ENCODE results near the gene AJM1. TPM values are rescaled to one million over a fixed set of nuclear protein-coding genes. Genes with fewer than 3 reads are reported as not detected.

Gene AJM1
- total RNA-seq, 2 experiments from 2014 or later: 4.3 to 4.8 TPM

- Mint-ChIP-seq H3K27ac (peak overlapping the region; percentile 24), H3K36me3 (ENCODE audit: low read depth) (peaks cover 19% of the 10 kb centered on the region), H3K27me3 (no peaks in the 10 kb centered on the region), H3K4me1 (peaks cover 38% of the 10 kb centered on the region), H3K4me3 (peak overlapping the region; percentile 73), H3K9me3 (ENCODE audit: low read depth) (no peaks in the 10 kb centered on the region)
- POLR2A ChIA-PET: no interaction called here
- DNase-seq (no peak), ATAC-seq (no peak)
- intact Hi-C loops (cut with DNase I, micrococcal nuclease): loop anchor here in 1 of 2 experiments (10.0 kb wide), 1 partner anchor 694 kb away; the partner anchor contains the start of gene TMEM250
- CTCF ChIA-PET: interaction anchor here (0.8 to 4.8 kb wide), 4 partner anchors 34 to 349 kb away, joined by 4 to 21 read pairs (median 4); partner anchors contain the start of gene AJM1
Observed at GRCh38 chr9:136808806-136809158, 33.5 kb upstream of the AJM1 start.

DNA sequence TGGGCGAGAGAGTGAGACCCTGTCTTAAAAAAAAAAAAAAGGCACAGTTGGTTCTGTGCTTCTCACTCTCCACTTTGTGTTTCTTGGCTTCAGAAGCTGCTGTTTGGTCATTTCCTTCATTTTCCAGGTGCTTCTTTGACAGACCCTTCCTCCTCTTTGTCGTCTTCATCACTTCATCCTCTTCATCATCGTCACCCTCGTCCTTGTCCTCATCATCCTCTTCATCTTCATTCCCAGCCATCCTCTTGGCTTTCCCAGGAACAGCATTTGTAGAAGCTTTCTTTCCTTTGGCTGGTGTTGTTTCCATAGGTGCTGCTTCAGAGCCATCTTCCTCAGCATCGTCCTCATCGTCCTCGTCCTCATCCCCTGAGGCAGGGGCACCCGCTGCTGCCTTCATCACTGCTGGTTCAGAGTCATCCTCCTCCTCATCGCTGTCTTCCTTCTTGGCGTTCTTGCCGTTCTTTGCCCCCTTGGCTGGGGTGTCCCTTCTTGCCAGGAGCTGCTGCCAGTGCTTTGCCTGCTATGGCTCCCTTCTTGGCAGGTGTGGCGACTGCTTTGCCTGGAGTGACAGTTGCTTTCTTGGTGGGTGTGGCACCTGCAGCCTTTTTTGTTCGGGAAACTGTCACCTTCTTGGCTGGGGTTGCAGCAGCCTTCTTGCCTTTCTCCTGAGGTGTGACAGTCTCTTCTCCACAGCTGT, 27.4 kb upstream of the AJM1 start:
- ATAC-seq: no peak
- POLR2A ChIA-PET: no interaction called here
- H3K4me3 Mint-ChIP-seq: no peak overlapping the region

GRCh38 chr9:136815422-136815782, 26.9 kb upstream of the AJM1 start:
- ATAC-seq (no peak), DNase-seq (no peak)
- intact Hi-C loops (cut with DNase I, micrococcal nuclease): no loop called here
- CTCF ChIA-PET: interaction anchor here (0.6 to 3.1 kb wide), 5 partner anchors 23 to 251 kb away, joined by 3 to 15 read pairs (median 3); partner anchors contain the start of gene AJM1
- Mint-ChIP-seq H3K4me1 (peaks cover 17% of the 10 kb centered on the region), H3K27ac (no peak overlapping the region), H3K9me3 (ENCODE audit: low read depth) (no peaks in the 10 kb centered on the region), H3K36me3 (ENCODE audit: low read depth) (peaks cover 34% of the 10 kb centered on the region), H3K27me3 (no peaks in the 10 kb centered on the region), H3K4me3 (no peak overlapping the region)
- POLR2A ChIA-PET: interaction anchor here (0.6 kb wide), 1 partner anchor 437 kb away, joined by 4 read pairs; no protein-coding TSS in a partner anchor

More for the DNA sequence above, 27.4 kb upstream of the AJM1 start:
- no peaks in the 10 kb centered on the region for H3K9me3 Mint-ChIP-seq (ENCODE audit: low read depth)
- peaks cover 19% of the 10 kb centered on the region for H3K4me1 Mint-ChIP-seq
- no peaks in the 10 kb centered on the region for H3K27me3 Mint-ChIP-seq
- no peak overlapping the region for H3K27ac Mint-ChIP-seq
- CTCF ChIA-PET: interaction anchor here (0.6 to 3.1 kb wide), 4 partner anchors 27 to 251 kb away, joined by 3 to 15 read pairs (median 3); partner anchors contain the start of gene AJM1
- peaks cover 37% of the 10 kb centered on the region for H3K36me3 Mint-ChIP-seq (ENCODE audit: low read depth)
- intact Hi-C loops (cut with DNase I, micrococcal nuclease): no loop called here
- no peak for DNase-seq

GRCh38 chr9:136820971-136821825, 21.1 kb upstream of the AJM1 start:
- H3K36me3 Mint-ChIP-seq (ENCODE audit: low read depth): peaks cover 24% of the 10 kb centered on the region
- no peaks in the 10 kb centered on the region for H3K9me3 Mint-ChIP-seq (ENCODE audit: low read depth)
- ATAC-seq (peak; percentile 44), DNase-seq (no peak)
- POLR2A ChIA-PET: no interaction called here
- H3K27ac Mint-ChIP-seq: no peak overlapping the region
- H3K4me3 Mint-ChIP-seq: no peak overlapping the region
- peaks cover 12% of the 10 kb centered on the region for H3K4me1 Mint-ChIP-seq
- CTCF ChIA-PET: interaction anchor here (0.6 kb wide), 1 partner anchor 153 kb away, joined by 4 read pairs; no protein-coding TSS in a partner anchor
- intact Hi-C loops (cut with DNase I, micrococcal nuclease): no loop called here
- H3K27me3 Mint-ChIP-seq: no peaks in the 10 kb centered on the region

DNA sequence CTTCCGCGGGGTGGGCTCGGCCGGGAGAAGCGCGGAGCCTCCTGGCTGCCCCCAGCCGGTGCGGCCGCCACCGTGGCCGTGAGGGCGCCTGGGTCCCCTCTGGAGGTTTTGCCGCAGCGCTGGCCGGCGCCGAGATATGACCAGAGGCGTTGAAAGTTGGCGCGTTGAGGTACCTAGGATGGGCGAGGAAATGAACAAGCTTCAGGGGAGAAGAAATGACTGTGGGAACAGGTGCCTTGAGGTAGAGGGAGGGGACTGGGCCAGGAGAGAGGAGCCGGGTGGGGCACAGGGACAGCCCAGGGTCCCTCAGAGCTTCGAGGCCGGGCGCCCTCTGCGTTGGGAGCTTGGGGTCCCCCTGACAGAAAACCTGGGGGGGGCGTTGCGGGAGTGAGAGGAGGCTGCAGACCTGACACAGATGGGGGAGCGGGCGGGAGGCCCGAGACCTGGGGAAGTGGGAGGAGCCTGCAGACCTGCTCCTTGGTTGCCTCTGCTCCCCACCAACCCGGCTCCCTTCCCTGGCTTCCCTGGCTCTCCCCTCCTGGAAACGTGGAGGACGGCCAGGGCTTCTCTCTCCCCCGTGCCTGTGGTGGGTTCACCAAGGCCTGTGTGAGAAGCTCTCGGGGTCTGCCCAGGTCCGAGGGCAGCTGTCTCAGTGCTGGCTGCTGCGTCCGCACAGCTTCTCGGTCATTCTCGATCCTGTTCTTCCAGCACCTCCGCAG, 20.3 kb upstream of the AJM1 start:
- peaks cover 11% of the 10 kb centered on the region for H3K4me1 Mint-ChIP-seq
- POLR2A ChIA-PET: interaction anchor here (0.6 kb wide), 1 partner anchor 63 kb away, joined by 4 read pairs; no protein-coding TSS in a partner anchor

DNA sequence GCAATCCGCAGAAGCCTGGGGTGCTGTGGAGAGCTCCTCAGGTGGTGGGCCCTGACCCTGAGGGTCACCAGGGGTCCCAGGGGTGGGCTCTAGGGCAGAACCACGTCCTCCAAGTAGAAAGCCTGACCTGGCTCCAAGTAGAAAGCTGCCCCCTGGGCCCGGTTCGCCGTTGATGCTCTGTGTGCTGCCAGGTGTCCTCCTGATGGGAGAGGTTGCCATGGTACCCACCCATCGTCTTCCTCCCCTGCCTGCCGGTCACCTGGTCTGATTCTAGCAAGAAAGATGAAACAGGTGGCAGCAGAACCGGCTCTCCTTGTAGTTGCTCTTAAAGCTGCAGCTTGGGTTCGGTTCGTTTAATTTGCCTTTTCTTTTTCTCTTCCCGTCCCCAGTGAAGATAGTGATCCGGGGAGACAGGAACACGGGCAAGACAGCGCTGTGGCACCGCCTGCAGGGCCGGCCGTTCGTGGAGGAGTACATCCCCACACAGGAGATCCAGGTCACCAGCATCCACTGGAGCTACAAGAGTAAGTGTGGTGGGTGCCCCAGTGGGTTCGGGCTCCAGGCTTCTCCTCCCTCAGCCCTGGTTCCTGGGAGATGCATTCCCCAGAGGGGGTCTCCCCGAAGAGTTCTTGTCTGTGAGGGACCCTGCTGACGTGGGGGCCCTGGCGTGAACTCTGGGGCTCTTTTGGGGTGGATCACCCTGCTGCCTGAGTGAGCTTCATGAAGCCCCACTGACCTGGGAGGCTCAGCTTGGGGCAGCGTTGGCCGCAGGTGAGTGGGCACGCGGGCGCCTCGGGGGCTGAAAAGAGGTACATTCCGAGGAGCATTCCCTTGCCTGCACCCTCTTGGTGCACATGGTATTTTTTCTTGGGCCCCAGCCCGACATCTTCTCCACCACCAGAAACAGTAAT, 18.9 kb upstream of the AJM1 start:
- POLR2A ChIA-PET: no interaction called here
- H3K4me3 Mint-ChIP-seq: no peak overlapping the region
- ATAC-seq (no peak), DNase-seq (no peak)
- no peaks in the 10 kb centered on the region for H3K9me3 Mint-ChIP-seq (ENCODE audit: low read depth)
- H3K4me1 Mint-ChIP-seq: peaks cover 10% of the 10 kb centered on the region
- no peaks in the 10 kb centered on the region for H3K27me3 Mint-ChIP-seq
- no peak overlapping the region for H3K27ac Mint-ChIP-seq
- CTCF ChIA-PET: interaction anchor here (0.6 to 0.8 kb wide), 4 partner anchors 18 to 418 kb away, joined by 3 read pairs; partner anchors contain the start of gene TUBB4B
- intact Hi-C loops (cut with DNase I, micrococcal nuclease): no loop called here
- peaks cover 12% of the 10 kb centered on the region for H3K36me3 Mint-ChIP-seq (ENCODE audit: low read depth)

More for the DNA sequence above, 20.3 kb upstream of the AJM1 start:
- peaks cover 18% of the 10 kb centered on the region for H3K36me3 Mint-ChIP-seq (ENCODE audit: low read depth)
- DNase-seq (no peak), ATAC-seq (no peak)
- H3K9me3 Mint-ChIP-seq (ENCODE audit: low read depth): no peaks in the 10 kb centered on the region
- CTCF ChIA-PET: interaction anchor here (0.6 to 0.7 kb wide), 2 partner anchors 11 to 152 kb away, joined by 3 to 4 read pairs; no protein-coding TSS in a partner anchor
- no peak overlapping the region for H3K4me3 Mint-ChIP-seq
- no peak overlapping the region for H3K27ac Mint-ChIP-seq
- intact Hi-C loops (cut with DNase I, micrococcal nuclease): no loop called here
- no peaks in the 10 kb centered on the region for H3K27me3 Mint-ChIP-seq

DNA sequence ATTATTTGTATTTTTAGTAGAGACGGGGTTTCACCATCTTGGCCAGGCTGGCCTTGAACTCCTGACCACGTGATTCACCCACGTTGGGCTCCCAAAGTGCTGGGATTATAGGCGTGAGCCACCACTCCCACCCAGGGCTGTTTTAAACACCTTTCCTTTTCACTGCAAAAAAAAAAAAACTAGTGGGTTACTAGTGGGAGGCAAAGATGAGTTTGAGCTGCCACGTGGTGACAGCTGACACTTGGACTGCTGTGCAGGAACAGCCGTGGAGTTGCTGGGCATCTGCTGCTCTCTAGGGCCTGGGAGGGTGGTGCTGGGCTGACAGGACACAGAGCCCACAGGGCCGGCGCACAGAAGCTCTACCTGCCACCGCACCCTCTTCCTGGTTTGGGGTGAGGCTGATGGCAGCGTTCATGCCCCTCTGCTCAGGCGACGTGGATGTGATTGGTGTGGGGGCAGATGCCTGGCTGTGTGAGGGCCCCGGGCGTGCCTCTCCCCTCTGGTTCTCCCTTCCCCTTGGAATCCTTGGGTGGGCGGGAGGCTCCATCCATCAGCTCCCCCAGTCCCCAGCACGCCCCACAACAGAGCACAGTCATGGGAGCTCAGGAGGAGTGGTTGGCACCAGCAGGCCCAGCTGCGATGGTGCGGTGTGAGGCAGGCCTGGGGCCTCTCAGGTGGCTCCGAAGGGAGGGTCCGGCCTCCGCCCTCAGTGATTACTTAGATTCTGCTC, 17.6 kb upstream of the AJM1 start:
- POLR2A ChIA-PET: no interaction called here
- Mint-ChIP-seq H3K9me3 (ENCODE audit: low read depth) (no peaks in the 10 kb centered on the region), H3K4me1 (peaks cover 10% of the 10 kb centered on the region), H3K27me3 (no peaks in the 10 kb centered on the region), H3K27ac (no peak overlapping the region), H3K4me3 (no peak overlapping the region), H3K36me3 (ENCODE audit: low read depth) (peaks cover 12% of the 10 kb centered on the region)
- intact Hi-C loops (cut with DNase I, micrococcal nuclease): no loop called here
- no peak for ATAC-seq
- DNase-seq: no peak
- CTCF ChIA-PET: interaction anchor here (0.7 to 1.2 kb wide), 3 partner anchors 17 to 204 kb away, joined by 3 to 4 read pairs (median 3); partner anchors contain the start of genes ABCA2 and AJM1

DNA sequence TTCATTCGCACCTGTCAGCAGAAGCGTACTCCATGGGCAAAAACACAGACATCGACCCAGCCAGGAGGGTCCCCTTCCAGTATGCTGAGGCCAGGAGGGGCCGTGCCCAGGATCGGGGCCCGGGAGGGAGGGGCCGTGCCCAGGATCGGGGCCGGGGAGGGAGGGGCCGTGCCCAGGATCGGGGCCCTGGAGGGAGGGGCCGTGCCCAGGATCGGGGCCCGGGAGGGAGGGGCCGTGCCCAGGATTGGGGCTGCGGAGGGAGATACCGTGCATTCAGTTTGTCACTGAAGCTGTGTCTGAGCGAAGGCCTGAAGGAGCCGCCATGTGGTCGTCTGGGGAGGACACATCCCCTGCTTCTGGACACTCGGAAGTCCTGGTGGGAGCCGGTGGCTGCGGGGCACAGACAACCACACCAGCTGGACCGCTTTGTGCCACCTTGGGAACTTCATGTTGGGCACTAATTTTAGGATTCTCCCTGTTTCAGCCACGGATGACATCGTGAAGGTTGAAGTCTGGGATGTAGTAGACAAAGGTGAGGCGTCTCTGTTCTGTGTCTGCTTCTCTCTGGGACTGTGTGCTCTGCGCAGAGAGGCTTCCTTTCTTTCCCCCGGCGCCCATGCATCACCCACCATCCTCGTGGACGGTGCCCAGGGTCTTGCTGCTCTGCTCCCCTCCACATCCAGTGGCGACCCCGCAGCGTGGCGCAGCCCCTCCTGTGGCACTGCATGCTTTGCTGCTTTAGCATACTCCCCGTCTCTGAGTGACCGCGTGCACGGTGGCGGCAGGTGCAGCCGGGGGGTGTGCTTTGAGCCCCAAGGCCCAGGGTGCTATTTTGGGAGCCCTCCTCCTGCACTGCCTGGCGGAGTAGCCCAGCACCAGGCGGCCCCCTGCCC, 16.7 kb upstream of the AJM1 start:
- ATAC-seq (no peak), DNase-seq (no peak)
- H3K27me3 Mint-ChIP-seq: no peaks in the 10 kb centered on the region
- H3K4me1 Mint-ChIP-seq: peaks cover 7% of the 10 kb centered on the region
- H3K27ac Mint-ChIP-seq: no peak overlapping the region
- peaks cover 14% of the 10 kb centered on the region for H3K36me3 Mint-ChIP-seq (ENCODE audit: low read depth)
- H3K9me3 Mint-ChIP-seq (ENCODE audit: low read depth): no peaks in the 10 kb centered on the region
- ChIA-PET POLR2A (no interaction called here), CTCF (interaction anchor here (0.7 to 1.2 kb wide), 2 partner anchors 17 to 203 kb away, joined by 3 to 4 read pairs; partner anchors contain the start of genes ABCA2 and AJM1)
- intact Hi-C loops (cut with DNase I, micrococcal nuclease): no loop called here
- no peak overlapping the region for H3K4me3 Mint-ChIP-seq

DNA sequence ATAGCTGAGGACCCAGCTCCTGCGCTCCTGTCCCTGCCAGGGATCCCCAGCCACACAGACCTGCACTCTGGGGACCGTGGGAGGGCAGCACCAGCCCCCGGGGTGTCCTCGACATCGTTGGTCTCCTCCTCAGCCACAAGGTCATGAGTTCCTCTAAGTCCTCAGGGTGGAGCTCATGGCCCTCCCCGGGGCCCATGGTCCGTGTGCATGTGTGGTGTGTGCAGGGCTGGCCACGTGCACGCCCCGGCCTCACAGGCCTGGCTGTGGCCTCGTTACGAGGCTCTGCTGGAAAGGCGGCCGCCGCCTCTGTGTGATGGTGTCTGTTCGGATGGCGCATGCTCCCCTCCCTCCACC, 16.1 kb upstream of the AJM1 start:
- Mint-ChIP-seq H3K27ac (no peak overlapping the region), H3K4me3 (no peak overlapping the region), H3K4me1 (peaks cover under 1% of the 10 kb centered on the region), H3K9me3 (ENCODE audit: low read depth) (no peaks in the 10 kb centered on the region), H3K36me3 (ENCODE audit: low read depth) (peaks cover 14% of the 10 kb centered on the region), H3K27me3 (no peaks in the 10 kb centered on the region)
- intact Hi-C loops (cut with DNase I, micrococcal nuclease): no loop called here
- DNase-seq (no peak), ATAC-seq (no peak)
- POLR2A ChIA-PET: interaction anchor here (0.6 kb wide), 1 partner anchor 85 kb away, joined by 4 read pairs; no protein-coding TSS in a partner anchor
- CTCF ChIA-PET: no interaction called here

Data from activated CD4-positive, alpha-beta T cell treated with anti-CD3 and anti-CD28 coated beads for 36 hours (primary cell).